ENCODE data around the gene ARHGAP22.

GRCh38 chr10:48412081-48412480 lies 192.8 kb downstream of the ARHGAP22 start:
- TF ChIP-seq, protein P1, sequence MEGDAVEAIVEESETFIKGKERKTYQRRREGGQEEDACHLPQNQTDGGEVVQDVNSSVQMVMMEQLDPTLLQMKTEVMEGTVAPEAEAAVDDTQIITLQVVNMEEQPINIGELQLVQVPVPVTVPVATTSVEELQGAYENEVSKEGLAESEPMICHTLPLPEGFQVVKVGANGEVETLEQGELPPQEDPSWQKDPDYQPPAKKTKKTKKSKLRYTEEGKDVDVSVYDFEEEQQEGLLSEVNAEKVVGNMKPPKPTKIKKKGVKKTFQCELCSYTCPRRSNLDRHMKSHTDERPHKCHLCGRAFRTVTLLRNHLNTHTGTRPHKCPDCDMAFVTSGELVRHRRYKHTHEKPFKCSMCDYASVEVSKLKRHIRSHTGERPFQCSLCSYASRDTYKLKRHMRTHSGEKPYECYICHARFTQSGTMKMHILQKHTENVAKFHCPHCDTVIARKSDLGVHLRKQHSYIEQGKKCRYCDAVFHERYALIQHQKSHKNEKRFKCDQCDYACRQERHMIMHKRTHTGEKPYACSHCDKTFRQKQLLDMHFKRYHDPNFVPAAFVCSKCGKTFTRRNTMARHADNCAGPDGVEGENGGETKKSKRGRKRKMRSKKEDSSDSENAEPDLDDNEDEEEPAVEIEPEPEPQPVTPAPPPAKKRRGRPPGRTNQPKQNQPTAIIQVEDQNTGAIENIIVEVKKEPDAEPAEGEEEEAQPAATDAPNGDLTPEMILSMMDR (conservative IDR thresholded peaks at IDR 0.05; ENCODE audit: low read length) = no peak
- TF ChIP-seq EZH2phosphoT487 (IDR thresholded peaks at IDR 0.05; ENCODE audit: borderline replicate concordance, low read depth, low read length) = no peak

Data from OCI-LY7 (cell line).